ENCODE measurements around the gene IRX5. TPM values are rescaled to one million over a fixed set of nuclear protein-coding genes. Genes with fewer than 3 reads are reported as not detected.

The IRX5 gene
- total RNA-seq, result under 1 TPM in 1 of 2 donors, not detected in 1; 0.13 TPM

DNA sequence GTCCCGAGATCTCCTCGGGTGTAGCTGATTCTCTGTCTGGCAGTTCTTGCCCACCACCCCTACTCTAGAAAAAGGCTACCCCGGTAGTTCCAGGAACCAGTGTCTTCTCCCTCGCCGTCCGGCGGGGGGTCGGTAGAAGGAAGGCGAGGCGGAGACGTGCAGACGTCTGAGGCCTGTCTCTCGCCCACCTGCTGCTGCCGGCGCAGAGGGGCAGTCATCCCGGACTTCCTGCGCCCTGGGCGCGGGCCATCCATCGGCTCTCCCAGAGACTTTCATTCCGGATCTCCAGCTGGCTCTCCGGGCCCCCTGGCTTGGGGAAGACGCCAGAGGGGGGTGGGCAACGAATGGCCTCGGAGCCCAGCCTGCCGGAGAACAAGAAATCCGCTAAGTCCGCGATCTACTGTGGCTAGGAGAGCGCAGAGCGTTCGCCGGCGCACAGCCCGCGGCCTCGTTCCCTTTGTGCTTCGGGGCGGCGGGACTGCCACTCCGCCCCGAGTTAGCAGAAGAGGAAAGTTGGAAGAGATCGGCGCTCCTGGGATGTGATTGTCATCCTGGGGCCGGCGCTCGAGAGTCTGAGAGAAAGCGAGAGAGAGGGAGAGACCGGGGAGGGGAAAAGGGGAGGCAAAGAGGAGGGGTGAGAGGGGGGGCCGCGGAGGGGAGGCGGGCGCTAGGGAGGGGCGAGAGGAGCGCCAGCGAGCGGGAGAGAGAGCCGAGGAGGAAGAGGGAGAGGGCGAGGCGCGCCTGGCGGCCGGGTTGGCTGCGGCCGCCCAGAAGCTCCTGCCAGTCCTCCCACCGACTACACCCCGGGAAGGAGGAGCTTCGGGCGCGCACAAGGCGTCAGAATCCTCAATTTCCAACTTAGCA lies at the start of gene IRX5:
IRX5 (plus strand) TSS at position 861 of the 864 bp plus-strand sequence. CDS start 334 bp downstream, outside the sequence.
- Mint-ChIP-seq H3K4me3 (peak within 1 kb of the TSS; percentile 76), H3K27me3 (peaks cover 56% of the 10 kb centered on the region), H3K9me3 (peaks cover 15% of the 10 kb centered on the region), H3K27ac (peak within 1 kb of the TSS; percentile 60), H3K36me3 (ENCODE audit: low read depth) (peaks cover 38% of the 10 kb centered on the region), H3K4me1 (peaks cover 15% of the 10 kb centered on the region)
- peak; percentile 13 for ATAC-seq (replicated peaks)

GRCh38 chr16:54882556-54882955 lies 48.1 kb upstream of the IRX5 start:
- Mint-ChIP-seq H3K36me3 (ENCODE audit: low read depth) (no peaks in the 10 kb centered on the region), H3K27ac (no peak overlapping the region), H3K4me3 (no peak overlapping the region), H3K9me3 (peaks cover 8% of the 10 kb centered on the region), H3K4me1 (no peaks in the 10 kb centered on the region), H3K27me3 (peaks cover 8% of the 10 kb centered on the region)
- no peak for ATAC-seq (replicated peaks)

DNA sequence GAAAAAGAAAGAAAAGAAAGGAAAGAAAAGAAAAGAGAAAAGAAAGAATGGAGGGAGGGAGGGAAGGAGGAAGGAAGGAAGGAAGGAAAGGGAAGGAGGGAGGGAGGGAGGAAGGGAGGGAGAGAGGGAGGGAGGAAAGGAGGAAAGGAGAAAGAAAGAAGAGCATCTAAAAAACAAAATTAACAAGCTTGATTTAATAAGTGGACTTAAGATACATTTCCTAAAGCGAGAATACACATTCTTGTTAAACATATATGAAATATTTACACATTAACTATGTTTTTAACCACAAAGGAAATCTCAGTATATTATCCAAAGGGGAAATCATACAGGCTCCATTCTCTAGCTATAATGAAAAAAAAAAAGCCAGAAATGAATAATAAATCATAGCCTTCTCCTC lies 47.3 kb upstream of the IRX5 start:
- Mint-ChIP-seq H3K36me3 (ENCODE audit: low read depth) (no peaks in the 10 kb centered on the region), H3K4me3 (no peak overlapping the region), H3K9me3 (peaks cover 8% of the 10 kb centered on the region), H3K4me1 (no peaks in the 10 kb centered on the region), H3K27me3 (peaks cover 8% of the 10 kb centered on the region), H3K27ac (no peak overlapping the region)
- ATAC-seq (replicated peaks), result no peak

DNA sequence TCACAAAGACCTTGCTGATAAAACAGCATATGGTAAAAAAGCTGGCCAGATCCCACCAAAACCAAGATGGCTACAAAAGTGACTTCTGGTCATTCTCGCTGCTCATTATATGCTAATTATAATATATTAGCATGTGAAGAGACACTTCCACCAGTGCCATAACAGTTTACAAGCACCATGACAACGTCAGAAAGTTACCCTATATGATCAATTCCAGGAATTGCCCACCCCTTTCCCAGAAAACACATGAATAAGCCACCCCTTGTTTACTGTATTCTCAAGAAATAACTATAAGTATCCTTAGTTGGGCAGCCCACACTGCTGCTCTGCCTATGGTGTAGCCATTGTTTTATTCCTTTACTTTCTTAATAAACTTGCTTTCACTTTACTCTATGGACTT lies 44.6 kb upstream of the IRX5 start:
- Mint-ChIP-seq H3K4me1 (no peaks in the 10 kb centered on the region), H3K27me3 (peaks cover 5% of the 10 kb centered on the region), H3K9me3 (peaks cover 5% of the 10 kb centered on the region), H3K4me3 (no peak overlapping the region), H3K36me3 (ENCODE audit: low read depth) (no peaks in the 10 kb centered on the region), H3K27ac (no peak overlapping the region)
- ATAC-seq (replicated peaks), result no peak

GRCh38 chr16:54890381-54890780 lies 40.3 kb upstream of the IRX5 start:
- H3K4me1 Mint-ChIP-seq, result no peaks in the 10 kb centered on the region
- no peaks in the 10 kb centered on the region for H3K9me3 Mint-ChIP-seq
- H3K27ac Mint-ChIP-seq, result no peak overlapping the region
- H3K4me3 Mint-ChIP-seq, result no peak overlapping the region
- no peaks in the 10 kb centered on the region for H3K36me3 Mint-ChIP-seq (ENCODE audit: low read depth)
- H3K27me3 Mint-ChIP-seq, result no peaks in the 10 kb centered on the region
- ATAC-seq (replicated peaks), result no peak

- H3K4me3 Mint-ChIP-seq, result no peak overlapping the region
- no peaks in the 10 kb centered on the region for H3K27me3 Mint-ChIP-seq
- H3K27ac Mint-ChIP-seq, result no peak overlapping the region
- ATAC-seq (replicated peaks), result no peak
- no peaks in the 10 kb centered on the region for H3K9me3 Mint-ChIP-seq
- H3K4me1 Mint-ChIP-seq, result no peaks in the 10 kb centered on the region
- no peaks in the 10 kb centered on the region for H3K36me3 Mint-ChIP-seq (ENCODE audit: low read depth)
Observed at GRCh38 chr16:54891346-54891745, 39.3 kb upstream of the IRX5 start.

DNA sequence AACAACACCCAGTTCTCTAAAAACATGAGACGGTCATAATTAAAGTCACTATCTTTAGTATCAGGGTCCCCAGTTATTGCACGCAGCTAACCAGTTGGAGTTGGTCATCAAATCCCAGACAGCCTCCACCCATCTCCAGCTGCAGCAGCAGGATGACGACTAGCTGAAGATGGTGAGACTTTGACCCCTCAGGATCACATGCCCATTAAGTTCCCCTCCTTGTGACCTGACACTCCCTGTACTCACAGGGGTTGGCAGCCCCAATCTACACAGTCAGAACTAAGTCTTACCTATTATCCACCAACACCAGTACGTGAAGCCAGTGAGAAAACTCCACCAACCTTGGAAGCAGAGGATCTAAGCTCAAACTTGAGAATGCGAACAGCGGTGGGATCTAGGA lies 37.7 kb upstream of the IRX5 start:
- Mint-ChIP-seq H3K4me3 (no peak overlapping the region), H3K27me3 (no peaks in the 10 kb centered on the region), H3K4me1 (no peaks in the 10 kb centered on the region), H3K36me3 (ENCODE audit: low read depth) (no peaks in the 10 kb centered on the region), H3K27ac (no peak overlapping the region), H3K9me3 (no peaks in the 10 kb centered on the region)
- ATAC-seq (replicated peaks), result no peak

GRCh38 chr16:54897930-54898329 lies 32.7 kb upstream of the IRX5 start:
- no peak overlapping the region for H3K4me3 Mint-ChIP-seq
- H3K4me1 Mint-ChIP-seq, result no peaks in the 10 kb centered on the region
- peaks cover 14% of the 10 kb centered on the region for H3K27me3 Mint-ChIP-seq
- H3K9me3 Mint-ChIP-seq, result no peaks in the 10 kb centered on the region
- ATAC-seq (replicated peaks), result no peak
- no peak overlapping the region for H3K27ac Mint-ChIP-seq
- no peaks in the 10 kb centered on the region for H3K36me3 Mint-ChIP-seq (ENCODE audit: low read depth)

DNA sequence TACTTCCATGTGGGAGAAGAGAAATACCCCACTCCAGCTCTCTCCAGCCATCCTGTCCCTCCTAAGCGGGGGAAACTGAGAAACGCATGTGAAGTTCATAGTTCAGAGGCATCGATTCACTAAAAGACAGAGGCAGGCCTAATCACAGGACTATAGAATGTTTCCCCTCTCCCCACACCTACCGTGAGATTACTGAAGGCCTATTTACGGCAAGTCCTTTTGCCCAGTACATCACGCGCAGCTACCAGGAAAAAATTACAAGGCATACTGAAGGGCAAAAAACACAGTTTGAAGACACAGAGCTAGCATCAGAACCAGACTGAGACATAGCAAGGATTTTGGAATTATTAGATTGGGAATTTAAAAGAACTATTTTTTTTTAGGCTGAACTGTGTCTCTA lies 29.1 kb upstream of the IRX5 start:
- Mint-ChIP-seq H3K27ac (no peak overlapping the region), H3K9me3 (no peaks in the 10 kb centered on the region), H3K27me3 (peaks cover 22% of the 10 kb centered on the region), H3K4me3 (no peak overlapping the region), H3K4me1 (no peaks in the 10 kb centered on the region), H3K36me3 (ENCODE audit: low read depth) (no peaks in the 10 kb centered on the region)
- no peak for ATAC-seq (replicated peaks)

DNA sequence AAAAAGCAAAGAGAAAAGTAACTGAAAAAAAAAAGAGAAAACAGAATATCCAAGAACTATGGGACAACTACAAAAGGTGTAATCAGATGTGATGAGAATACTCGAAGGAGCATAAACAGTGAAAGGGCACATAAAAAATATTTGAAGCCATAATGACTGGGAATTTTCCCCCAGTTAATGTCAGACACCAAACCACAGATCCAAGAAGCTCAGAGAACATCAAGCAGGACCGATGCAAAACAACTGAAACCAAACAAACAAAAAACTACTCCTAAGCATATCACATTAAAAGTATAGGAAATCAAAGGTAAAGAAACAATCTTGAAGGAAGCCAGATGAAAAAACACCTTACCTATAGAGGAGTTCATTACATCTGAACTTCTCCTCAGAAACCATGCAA lies 27.6 kb upstream of the IRX5 start:
- Mint-ChIP-seq H3K27me3 (peaks cover 26% of the 10 kb centered on the region), H3K4me3 (no peak overlapping the region), H3K4me1 (no peaks in the 10 kb centered on the region), H3K36me3 (ENCODE audit: low read depth) (no peaks in the 10 kb centered on the region), H3K9me3 (no peaks in the 10 kb centered on the region), H3K27ac (no peak overlapping the region)
- ATAC-seq (replicated peaks), result no peak

- no peak for ATAC-seq (replicated peaks)
- Mint-ChIP-seq H3K27ac (no peak overlapping the region), H3K4me1 (no peaks in the 10 kb centered on the region), H3K9me3 (no peaks in the 10 kb centered on the region), H3K27me3 (peaks cover 26% of the 10 kb centered on the region), H3K36me3 (ENCODE audit: low read depth) (no peaks in the 10 kb centered on the region), H3K4me3 (no peak overlapping the region)
Observed at GRCh38 chr16:54911079-54911478, 19.6 kb upstream of the IRX5 start.

GRCh38 chr16:54912720-54913119 lies 17.9 kb upstream of the IRX5 start:
- no peak for ATAC-seq (replicated peaks)
- Mint-ChIP-seq H3K36me3 (ENCODE audit: low read depth) (no peaks in the 10 kb centered on the region), H3K9me3 (no peaks in the 10 kb centered on the region), H3K4me3 (no peak overlapping the region), H3K27me3 (peaks cover 23% of the 10 kb centered on the region), H3K27ac (no peak overlapping the region), H3K4me1 (no peaks in the 10 kb centered on the region)

DNA sequence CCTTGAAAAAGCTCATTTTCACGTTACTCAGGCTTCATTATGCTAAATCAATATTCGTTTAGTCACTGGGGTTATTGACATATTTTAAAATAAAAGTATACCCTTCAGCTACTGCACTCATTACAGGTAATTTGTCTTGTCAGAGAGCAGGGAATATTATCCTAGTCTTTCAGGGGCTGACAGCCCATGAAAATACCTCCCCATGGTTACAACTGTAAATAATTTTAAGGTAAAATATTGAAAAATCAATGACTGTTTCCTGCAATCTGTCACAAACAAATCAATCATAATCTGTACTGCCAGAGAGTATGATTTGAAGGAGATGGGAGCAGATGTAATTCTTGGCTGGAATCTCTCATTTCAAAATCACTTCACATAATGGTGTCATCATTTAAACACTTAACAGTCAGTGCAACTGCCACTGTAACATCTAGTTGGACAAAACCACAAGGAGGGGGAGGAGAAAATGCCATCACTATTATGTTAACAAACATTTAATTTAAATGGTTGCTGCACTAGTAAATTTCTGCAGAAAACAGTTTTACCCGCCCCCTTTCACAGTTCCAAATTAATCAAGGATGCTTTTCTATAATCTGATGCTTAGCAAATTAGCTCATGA lies 9.3 kb upstream of the IRX5 start:
- Mint-ChIP-seq H3K27me3 (peaks cover 29% of the 10 kb centered on the region), H3K36me3 (ENCODE audit: low read depth) (no peaks in the 10 kb centered on the region), H3K4me1 (no peaks in the 10 kb centered on the region), H3K4me3 (no peak overlapping the region), H3K27ac (no peak overlapping the region), H3K9me3 (peaks cover 2% of the 10 kb centered on the region)
- no peak for ATAC-seq (replicated peaks)

DNA sequence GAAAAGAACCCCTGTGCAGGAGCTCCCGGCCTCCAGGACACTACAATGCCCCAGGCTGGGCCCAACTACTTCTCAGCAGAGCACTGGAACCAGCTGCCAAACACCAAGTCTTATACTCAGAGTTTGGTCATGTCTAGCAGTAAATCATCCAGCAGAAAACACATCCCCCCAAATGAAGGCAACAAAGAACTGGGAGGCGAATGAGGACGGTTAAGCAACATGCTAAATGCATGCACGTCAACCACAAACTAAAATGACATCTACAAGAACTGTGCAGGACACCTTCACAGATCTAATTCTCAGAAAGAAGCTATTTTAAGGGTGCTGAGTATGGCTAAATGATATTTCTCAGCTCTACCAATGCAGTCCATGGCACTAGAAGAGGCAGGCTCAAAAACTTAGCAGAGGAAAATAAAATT lies 7.6 kb upstream of the IRX5 start:
- ATAC-seq (replicated peaks), result no peak
- H3K9me3 Mint-ChIP-seq, result peaks cover 15% of the 10 kb centered on the region
- H3K4me1 Mint-ChIP-seq, result peaks cover 8% of the 10 kb centered on the region
- H3K27me3 Mint-ChIP-seq, result peaks cover 42% of the 10 kb centered on the region
- H3K27ac Mint-ChIP-seq, result no peak overlapping the region
- peaks cover 10% of the 10 kb centered on the region for H3K36me3 Mint-ChIP-seq (ENCODE audit: low read depth)
- H3K4me3 Mint-ChIP-seq, result no peak overlapping the region

- Mint-ChIP-seq H3K9me3 (peaks cover 15% of the 10 kb centered on the region), H3K4me1 (peaks cover 10% of the 10 kb centered on the region)
- no peak for ATAC-seq (replicated peaks)
Observed at GRCh38 chr16:54923988-54924387, 6.7 kb upstream of the IRX5 start.

More at GRCh38 chr16:54923988-54924387, 6.7 kb upstream of the IRX5 start:
- H3K27me3 Mint-ChIP-seq, result peaks cover 38% of the 10 kb centered on the region
- no peak overlapping the region for H3K27ac Mint-ChIP-seq
- peaks cover 12% of the 10 kb centered on the region for H3K36me3 Mint-ChIP-seq (ENCODE audit: low read depth)
- H3K4me3 Mint-ChIP-seq, result no peak overlapping the region

All from activated T-helper 17 cell treated with anti-CD3 and anti-CD28 coated beads, Interleukin-2, amount 50 U/mL, for 72 hours (primary cell).